Measurements from ENCODE around the gene ZNF423.

Gene ZNF423

GRCh38 chr16:49587511-49587910 is 268.4 kb downstream of the ZNF423 start:
- no peaks in the 10 kb centered on the region for H3K27me3 ChIP-seq (ENCODE audit: insufficient read depth, low read length, poor library complexity)

GRCh38 chr16:49586466-49587450 is 269.2 kb downstream of the ZNF423 start:
- no peak for TF ChIP-seq EZH2 (IDR thresholded peaks at IDR 0.05; ENCODE audit: borderline replicate concordance, low read depth, low read length, severe bottlenecking)
- H3K4me3 ChIP-seq (ENCODE audit: low read depth in 1 of 2, low read length in 2 of 2): no peak overlapping the region
- H4K20me1 ChIP-seq (ENCODE audit: insufficient read depth, low read length): no peaks in the 10 kb centered on the region
- H3K79me2 ChIP-seq (ENCODE audit: insufficient read depth, low read length): no peaks in the 10 kb centered on the region
- H2AFZ ChIP-seq (ENCODE audit: low read depth, low read length): no peak overlapping the region
- no peak overlapping the region for H3K4me2 ChIP-seq (ENCODE audit: insufficient read depth, low read length)
- H3K9me3 ChIP-seq (ENCODE audit: insufficient read depth, low read length, severe bottlenecking): no peaks in the 10 kb centered on the region
- no peak overlapping the region for H3K27ac ChIP-seq (ENCODE audit: low read length)
- H3K36me3 ChIP-seq (ENCODE audit: insufficient read depth, low read length): no peaks in the 10 kb centered on the region
- no peaks in the 10 kb centered on the region for H3K27me3 ChIP-seq (ENCODE audit: insufficient read depth, low read length, poor library complexity)
- ATAC-seq (ENCODE audit: insufficient read depth, low read depth) (no peak), DNase-seq (no peak)
- H3K9ac ChIP-seq (ENCODE audit: low read depth, low read length): no peak overlapping the region
- H3K4me1 ChIP-seq (ENCODE audit: insufficient read depth, low read length): peaks cover 12% of the 10 kb centered on the region

More at GRCh38 chr16:49587511-49587910, 268.4 kb downstream of the ZNF423 start:
- no peak overlapping the region for H3K4me3 ChIP-seq (ENCODE audit: low read depth in 1 of 2, low read length in 2 of 2)
- no peaks in the 10 kb centered on the region for H3K9me3 ChIP-seq (ENCODE audit: insufficient read depth, low read length, severe bottlenecking)
- H3K36me3 ChIP-seq (ENCODE audit: insufficient read depth, low read length): no peaks in the 10 kb centered on the region
- DNase-seq: no peak
- no peak overlapping the region for H3K27ac ChIP-seq (ENCODE audit: low read length)
- H4K20me1 ChIP-seq (ENCODE audit: insufficient read depth, low read length): no peaks in the 10 kb centered on the region
- H3K9ac ChIP-seq (ENCODE audit: low read depth, low read length): no peak overlapping the region
- ATAC-seq (ENCODE audit: insufficient read depth, low read depth): no peak; the same call in 2 of the 3 replicates
- H3K4me2 ChIP-seq (ENCODE audit: insufficient read depth, low read length): no peak overlapping the region
- peaks cover 20% of the 10 kb centered on the region for H3K4me1 ChIP-seq (ENCODE audit: insufficient read depth, low read length)
- TF ChIP-seq CTCF (IDR thresholded peaks at IDR 0.05; ENCODE audit: borderline replicate concordance, extremely low read depth, low read length, poor library complexity, severe bottlenecking): no peak
- no peak for TF ChIP-seq EZH2 (IDR thresholded peaks at IDR 0.05; ENCODE audit: borderline replicate concordance, low read depth, low read length, severe bottlenecking)
- no peak overlapping the region for H2AFZ ChIP-seq (ENCODE audit: low read depth, low read length)
- no peaks in the 10 kb centered on the region for H3K79me2 ChIP-seq (ENCODE audit: insufficient read depth, low read length)

DNA sequence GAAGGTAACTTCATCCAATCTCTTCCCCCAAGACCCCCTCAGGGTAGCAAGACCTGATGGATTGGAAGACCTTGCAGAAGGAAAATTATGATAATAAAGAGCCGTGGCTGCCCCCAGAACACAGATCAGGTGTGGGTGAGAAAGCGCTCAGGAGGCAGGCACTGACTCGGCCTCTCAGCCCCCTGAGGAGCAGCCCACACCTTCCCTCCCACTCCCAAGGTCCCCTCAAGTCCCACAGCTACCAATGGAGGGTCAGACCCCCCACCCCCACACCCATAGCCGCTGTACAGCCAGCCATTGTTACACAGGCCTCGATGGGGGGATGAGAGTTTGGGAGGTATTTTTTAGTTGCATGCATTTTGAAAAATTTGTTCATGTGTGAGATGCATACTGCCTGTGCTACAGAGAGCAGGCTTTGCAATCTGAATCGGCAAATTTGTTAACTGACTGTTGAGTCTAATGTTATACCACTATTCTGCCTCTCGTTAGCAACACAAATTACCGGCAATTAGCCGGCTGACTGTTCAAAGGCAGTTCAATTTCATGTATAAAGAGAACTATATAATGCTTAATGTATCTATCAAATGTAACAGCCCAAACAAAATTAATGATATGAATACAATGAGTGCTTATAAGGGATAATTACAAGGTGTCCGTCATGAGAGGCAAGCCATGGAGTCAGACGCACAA is 270.6 kb downstream of the ZNF423 start:
- H3K9me3 ChIP-seq (ENCODE audit: insufficient read depth, low read length, severe bottlenecking): no peaks in the 10 kb centered on the region
- no peak overlapping the region for H3K4me3 ChIP-seq (ENCODE audit: low read depth in 1 of 2, low read length in 2 of 2)
- H3K79me2 ChIP-seq (ENCODE audit: insufficient read depth, low read length): no peaks in the 10 kb centered on the region
- H3K4me1 ChIP-seq (ENCODE audit: insufficient read depth, low read length): no peaks in the 10 kb centered on the region
- no peaks in the 10 kb centered on the region for H3K36me3 ChIP-seq (ENCODE audit: insufficient read depth, low read length)
- H3K27ac ChIP-seq (ENCODE audit: low read length): no peak overlapping the region
- H3K27me3 ChIP-seq (ENCODE audit: insufficient read depth, low read length, poor library complexity): no peaks in the 10 kb centered on the region
- H3K9ac ChIP-seq (ENCODE audit: low read depth, low read length): no peak overlapping the region
- ATAC-seq (ENCODE audit: insufficient read depth, low read depth) (no peak), DNase-seq (no peak)
- H4K20me1 ChIP-seq (ENCODE audit: insufficient read depth, low read length): no peaks in the 10 kb centered on the region
- H3K4me2 ChIP-seq (ENCODE audit: insufficient read depth, low read length): no peak overlapping the region
- TF ChIP-seq CTCF (IDR thresholded peaks at IDR 0.05; ENCODE audit: borderline replicate concordance, extremely low read depth, low read length, poor library complexity, severe bottlenecking): no peak
- TF ChIP-seq EZH2 (IDR thresholded peaks at IDR 0.05; ENCODE audit: borderline replicate concordance, low read depth, low read length, severe bottlenecking): no peak
- no peak overlapping the region for H2AFZ ChIP-seq (ENCODE audit: low read depth, low read length)

- no peak overlapping the region for H3K27ac ChIP-seq (ENCODE audit: low read length)
- H2AFZ ChIP-seq (ENCODE audit: low read depth, low read length): no peak overlapping the region
- TF ChIP-seq CTCF (IDR thresholded peaks at IDR 0.05; ENCODE audit: borderline replicate concordance, extremely low read depth, low read length, poor library complexity, severe bottlenecking) (no peak), EZH2 (IDR thresholded peaks at IDR 0.05; ENCODE audit: borderline replicate concordance, low read depth, low read length, severe bottlenecking) (no peak)
- no peaks in the 10 kb centered on the region for H3K4me1 ChIP-seq (ENCODE audit: insufficient read depth, low read length)
- H3K79me2 ChIP-seq (ENCODE audit: insufficient read depth, low read length): no peaks in the 10 kb centered on the region
- DNase-seq (no peak), ATAC-seq (ENCODE audit: insufficient read depth, low read depth) (no peak)
- H3K9me3 ChIP-seq (ENCODE audit: insufficient read depth, low read length, severe bottlenecking): no peaks in the 10 kb centered on the region
- H3K9ac ChIP-seq (ENCODE audit: low read depth, low read length): no peak overlapping the region
- H3K27me3 ChIP-seq (ENCODE audit: insufficient read depth, low read length, poor library complexity): no peaks in the 10 kb centered on the region
- H3K4me3 ChIP-seq (ENCODE audit: low read depth in 1 of 2, low read length in 2 of 2): no peak overlapping the region
- no peaks in the 10 kb centered on the region for H4K20me1 ChIP-seq (ENCODE audit: insufficient read depth, low read length)
- H3K4me2 ChIP-seq (ENCODE audit: insufficient read depth, low read length): no peak overlapping the region
- H3K36me3 ChIP-seq (ENCODE audit: insufficient read depth, low read length): no peaks in the 10 kb centered on the region
These were observed 272.0 kb downstream of the ZNF423 start for GRCh38 chr16:49583911-49584310.
